Upper lobe of right lung (tissue), 1 donor: ENCODE data around the gene PLA2G2D. TPM values are rescaled to one million over a fixed set of nuclear protein-coding genes. Genes with fewer than 3 reads are reported as not detected.

Experiments used
- ATAC-seq: fragments of 200-7000 bp; cut with Tn5 transposase; one replicate; pipeline ENCODE4 v1.9.1; 2020; ENCODE audit warnings: mild to moderate bottlenecking, moderate library complexity
- DNase-seq: peaks from one replicate; pipeline ENCODE4 v3.0.0-alpha.2; 2020
- H3K27ac ChIP-seq: fragments of 200-600 bp; one replicate; pipeline ENCODE4 v1.8.0; 2022
- H3K27me3 ChIP-seq: fragments of 200-600 bp; one replicate; pipeline ENCODE4 v1.8.0; 2022; ENCODE audit warnings: mild to moderate bottlenecking
- H3K36me3 ChIP-seq: fragments of 200-600 bp; one replicate; pipeline ENCODE4 v1.8.0; 2022
- H3K4me1 ChIP-seq: fragments of 200-600 bp; one replicate; pipeline ENCODE4 v1.8.0; 2022
- H3K4me3 ChIP-seq: fragments of 200-600 bp; one replicate; pipeline ENCODE4 v1.8.0; 2022; ENCODE audit warnings: mild to moderate bottlenecking
- H3K9me3 ChIP-seq: fragments of 200-600 bp; one replicate; pipeline ENCODE4 v1.8.0; 2022
- intact Hi-C: fragments of 100-400 bp; cut with DNase I; formaldehyde crosslinking; loops from one replicate; pipeline ENCODE4 v1.11.0; 2022
- total RNA-seq: library from RNA; stranded (reverse); fragmentation: NEBNext Ultra II Directional; extraction: Animal tissue kit (Norgen Biotek cat#: 25700); gene quantifications from one replicate; pipeline ENCODE4 v1.2.1, GENCODE V29; 2021
- TF ChIP-seq, protein P1 (sequence below): fragments of 200-600 bp; IDR thresholded peaks from one replicate; pipeline ENCODE4 v1.8.0; 2022; ENCODE audit warnings: antibody characterized with exemption
- donor health status: DM: no; HTN: yes; CAD: no; lungs with severe emphysema.

The PLA2G2D gene
- total RNA-seq, 1 donor from 2014 or later: not detected

DNA sequence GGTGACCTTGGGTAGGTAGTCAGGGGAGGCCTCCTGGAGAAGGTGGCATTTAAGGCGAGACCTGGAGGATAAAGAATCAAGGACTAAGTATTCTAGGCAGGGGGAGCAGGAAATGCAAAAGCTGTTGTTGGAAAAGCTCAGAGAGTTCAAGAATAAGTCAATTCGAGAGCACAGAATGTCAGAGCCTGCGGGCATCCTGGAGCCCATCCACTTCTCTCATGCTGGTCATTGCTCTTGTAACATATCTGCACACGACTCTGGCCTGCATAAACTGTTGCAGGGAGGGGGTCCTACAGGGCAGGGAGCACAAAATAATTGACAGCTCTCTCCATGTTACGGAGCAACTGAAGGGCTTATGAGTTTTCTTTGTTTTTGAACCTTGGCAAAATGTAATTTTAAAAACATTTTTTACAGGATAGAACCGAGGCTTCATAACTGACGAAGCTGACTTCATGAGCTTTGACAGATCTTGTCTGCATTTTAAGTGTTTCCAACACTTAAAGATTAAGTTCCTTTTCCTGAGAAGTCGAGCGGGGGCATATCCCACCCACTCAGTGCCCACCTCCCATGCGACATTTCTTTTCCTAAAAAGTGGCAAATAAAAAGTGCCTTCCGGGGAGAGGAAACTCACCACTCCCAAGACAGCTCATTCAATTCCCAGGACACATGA lies 45.1 kb downstream of the PLA2G2D start:
- H3K4me1 ChIP-seq: peaks cover 4% of the 10 kb centered on the region
- H3K9me3 ChIP-seq: no peaks in the 10 kb centered on the region
- no peaks in the 10 kb centered on the region for H3K27me3 ChIP-seq
- H3K36me3 ChIP-seq: no peaks in the 10 kb centered on the region
- TF ChIP-seq, protein P1, sequence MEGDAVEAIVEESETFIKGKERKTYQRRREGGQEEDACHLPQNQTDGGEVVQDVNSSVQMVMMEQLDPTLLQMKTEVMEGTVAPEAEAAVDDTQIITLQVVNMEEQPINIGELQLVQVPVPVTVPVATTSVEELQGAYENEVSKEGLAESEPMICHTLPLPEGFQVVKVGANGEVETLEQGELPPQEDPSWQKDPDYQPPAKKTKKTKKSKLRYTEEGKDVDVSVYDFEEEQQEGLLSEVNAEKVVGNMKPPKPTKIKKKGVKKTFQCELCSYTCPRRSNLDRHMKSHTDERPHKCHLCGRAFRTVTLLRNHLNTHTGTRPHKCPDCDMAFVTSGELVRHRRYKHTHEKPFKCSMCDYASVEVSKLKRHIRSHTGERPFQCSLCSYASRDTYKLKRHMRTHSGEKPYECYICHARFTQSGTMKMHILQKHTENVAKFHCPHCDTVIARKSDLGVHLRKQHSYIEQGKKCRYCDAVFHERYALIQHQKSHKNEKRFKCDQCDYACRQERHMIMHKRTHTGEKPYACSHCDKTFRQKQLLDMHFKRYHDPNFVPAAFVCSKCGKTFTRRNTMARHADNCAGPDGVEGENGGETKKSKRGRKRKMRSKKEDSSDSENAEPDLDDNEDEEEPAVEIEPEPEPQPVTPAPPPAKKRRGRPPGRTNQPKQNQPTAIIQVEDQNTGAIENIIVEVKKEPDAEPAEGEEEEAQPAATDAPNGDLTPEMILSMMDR: no peak
- ATAC-seq (no peak), DNase-seq (no peak)
- intact Hi-C loops: no loop called here
- no peak overlapping the region for H3K4me3 ChIP-seq
- H3K27ac ChIP-seq: no peak overlapping the region

DNA sequence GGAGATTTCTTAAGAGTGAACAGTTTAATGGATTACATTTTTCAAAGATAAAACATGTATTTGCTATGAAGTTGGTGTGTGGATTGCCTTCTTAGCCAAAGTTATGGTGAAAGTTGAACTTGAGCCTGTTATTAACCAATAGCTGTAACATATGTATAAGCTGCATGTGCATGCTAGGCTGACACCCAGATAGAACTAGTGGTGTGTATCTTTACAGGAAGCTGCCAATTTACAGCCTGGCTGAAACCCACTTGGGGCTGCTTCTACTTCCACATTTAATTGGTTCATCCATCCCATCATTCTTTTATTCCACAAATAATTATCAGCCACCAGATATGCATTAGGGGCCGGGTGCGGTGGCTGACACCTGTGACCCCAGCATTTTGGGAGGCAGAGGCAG lies 46.1 kb downstream of the PLA2G2D start:
- no peak overlapping the region for H3K27ac ChIP-seq
- ATAC-seq (no peak), DNase-seq (no peak)
- no peaks in the 10 kb centered on the region for H3K9me3 ChIP-seq
- H3K27me3 ChIP-seq: no peaks in the 10 kb centered on the region
- no peak overlapping the region for H3K4me3 ChIP-seq
- intact Hi-C loops: no loop called here
- H3K36me3 ChIP-seq: no peaks in the 10 kb centered on the region
- TF ChIP-seq, protein P1: no peak
- H3K4me1 ChIP-seq: peaks cover 9% of the 10 kb centered on the region

DNA sequence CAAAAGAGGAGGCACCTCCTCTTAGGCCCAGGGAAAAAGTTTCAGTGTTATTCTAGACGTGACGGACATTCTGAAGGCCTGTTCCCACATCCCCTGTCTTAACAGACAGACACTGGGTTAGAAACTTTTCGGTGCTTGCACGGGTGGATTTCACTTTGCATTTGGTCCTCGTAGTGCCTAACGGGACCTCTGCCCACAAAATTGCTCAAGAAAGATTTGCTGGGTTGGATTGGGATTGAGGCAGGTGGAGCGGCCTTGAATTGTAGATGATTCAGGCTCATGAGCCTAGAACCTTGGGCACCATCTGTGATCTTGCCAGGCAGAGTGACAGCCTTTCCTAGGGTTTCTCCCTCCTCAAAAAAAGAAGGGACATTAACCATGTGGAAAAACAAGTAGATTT lies 46.6 kb downstream of the PLA2G2D start:
- TF ChIP-seq, protein P1: no peak
- ATAC-seq (no peak), DNase-seq (no peak)
- intact Hi-C loops: no loop called here
- no peak overlapping the region for H3K4me3 ChIP-seq
- H3K27me3 ChIP-seq: no peaks in the 10 kb centered on the region
- no peaks in the 10 kb centered on the region for H3K9me3 ChIP-seq
- H3K4me1 ChIP-seq: peaks cover 9% of the 10 kb centered on the region
- no peaks in the 10 kb centered on the region for H3K36me3 ChIP-seq
- H3K27ac ChIP-seq: no peak overlapping the region

GRCh38 chr1:20071416-20071815 lies 47.9 kb downstream of the PLA2G2D start:
- no peaks in the 10 kb centered on the region for H3K9me3 ChIP-seq
- H3K4me3 ChIP-seq: no peak overlapping the region
- no peaks in the 10 kb centered on the region for H3K36me3 ChIP-seq
- TF ChIP-seq, protein P1: no peak
- ATAC-seq (no peak), DNase-seq (no peak)
- peaks cover 9% of the 10 kb centered on the region for H3K4me1 ChIP-seq
- no peak overlapping the region for H3K27ac ChIP-seq
- intact Hi-C loops: no loop called here
- no peaks in the 10 kb centered on the region for H3K27me3 ChIP-seq

GRCh38 chr1:20070357-20070756 lies 49.0 kb downstream of the PLA2G2D start:
- DNase-seq (no peak), ATAC-seq (peak; percentile 14)
- Histone ChIP-seq H3K4me3 (peak overlapping the region; percentile 40), H3K27me3 (peaks cover 3% of the 10 kb centered on the region), H3K4me1 (peaks cover 9% of the 10 kb centered on the region), H3K27ac (no peak overlapping the region), H3K36me3 (no peaks in the 10 kb centered on the region), H3K9me3 (no peaks in the 10 kb centered on the region)
- intact Hi-C loops: no loop called here
- TF ChIP-seq, protein P1: no peak

DNA sequence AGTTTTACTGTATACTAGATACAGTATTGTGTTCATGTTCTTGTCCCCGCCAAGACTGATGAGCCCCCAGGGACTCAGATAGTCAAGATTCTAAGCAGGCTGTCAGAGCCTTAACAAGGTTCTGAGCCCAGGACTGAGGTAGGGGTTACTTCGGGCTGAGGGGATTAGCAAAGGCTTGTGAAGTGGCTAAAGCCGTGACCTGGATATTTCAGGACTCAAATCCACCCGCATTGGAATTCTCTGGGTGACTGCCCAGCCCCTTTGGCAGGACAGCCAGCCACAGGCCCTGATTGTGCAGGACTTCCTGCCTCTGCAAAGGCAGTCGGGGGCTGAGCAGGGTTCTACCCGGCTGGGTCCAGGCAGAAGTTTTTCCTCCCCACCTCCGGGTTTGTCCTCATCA lies 49.5 kb downstream of the PLA2G2D start, which contains the start of gene PLA2G5:
PLA2G5 (plus strand) TSS at position 321 of the 400 bp plus-strand sequence. CDS start 14,637 bp downstream, outside the sequence.
- Histone ChIP-seq H3K36me3 (no peaks in the 10 kb centered on the region), H3K4me3 (peak within 1 kb of the TSS; percentile 40), H3K27ac (no peak within 1 kb of the TSS), H3K27me3 (peaks cover 5% of the 10 kb centered on the region), H3K4me1 (peaks cover 9% of the 10 kb centered on the region), H3K9me3 (no peaks in the 10 kb centered on the region)
- intact Hi-C loops: no loop called here
- no peak for DNase-seq
- peak; percentile 63 for ATAC-seq
- TF ChIP-seq, protein P1: no peak
